GM19238 (cell line): ENCODE measurements around the gene ASAH2.
"Not testable (repeated sequence)": the region's sequence is repeated elsewhere in the genome, so short reads cannot be mapped to it uniquely, and the experiment has no call there.

ENCODE experiments used
- DNase-seq: peaks from one replicate; pipeline ENCODE4 v3.0.0; 2011; ENCODE audit warnings: low spot score; ENCODE audit not compliant: insufficient read length

The ASAH2 gene

DNA sequence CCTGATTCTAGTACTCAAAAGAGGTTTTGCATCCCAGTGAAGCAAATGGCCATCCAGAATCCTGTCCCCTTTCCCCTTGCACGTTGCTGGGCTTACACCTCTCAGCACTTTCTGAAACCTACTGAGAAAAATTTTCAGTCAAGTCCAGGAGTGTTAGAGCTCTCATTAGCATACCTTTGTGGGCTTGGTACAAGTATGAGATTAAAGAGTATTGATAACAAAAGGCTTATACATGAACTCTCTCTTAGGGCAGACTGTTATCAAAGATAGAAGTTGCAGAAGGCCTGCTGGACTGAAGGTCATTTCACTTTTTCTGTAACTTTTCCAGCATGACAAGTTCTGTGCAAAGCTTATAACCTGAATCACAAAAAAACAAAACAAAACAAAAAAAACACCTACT lies at the start of gene ASAH2:
Gene ASAH2, minus strand, starts transcription at position 123 of the 400 bp plus-strand sequence. CDS start 2,906 bp downstream, outside the sequence.
- DNase-seq, result no peak

DNA sequence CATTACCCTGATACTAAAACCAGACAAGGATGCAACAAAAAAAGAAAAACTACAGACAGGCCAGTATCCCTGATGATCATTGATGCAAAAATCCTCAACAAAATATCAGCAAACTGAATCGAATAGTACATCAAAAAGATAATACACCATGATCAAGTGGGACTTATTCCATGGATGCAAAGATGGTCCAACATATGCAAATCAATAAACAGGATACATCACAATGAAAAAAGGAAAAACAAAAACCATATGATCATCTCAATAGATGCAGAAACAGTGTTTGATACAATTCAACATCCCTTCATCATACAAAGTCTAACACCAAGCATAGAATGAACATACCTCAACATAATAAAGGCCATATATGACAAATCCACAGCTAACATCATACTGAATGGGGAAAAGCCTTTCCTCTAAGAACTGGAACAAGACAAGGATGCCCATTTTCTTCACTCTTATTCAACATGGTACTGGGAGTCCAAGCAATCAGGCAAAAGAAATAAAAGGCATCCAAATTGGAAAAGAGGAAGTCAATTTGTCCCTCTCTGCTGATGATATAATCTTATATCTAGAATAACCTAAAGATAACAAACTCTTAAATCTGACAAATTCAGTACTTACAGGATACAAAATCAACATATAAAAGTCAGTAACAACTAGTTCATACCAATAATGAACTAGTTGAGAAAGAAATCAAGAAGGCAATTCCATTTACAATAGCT lies 48.8 kb upstream of the ASAH2 start:
- no peak for DNase-seq

DNA sequence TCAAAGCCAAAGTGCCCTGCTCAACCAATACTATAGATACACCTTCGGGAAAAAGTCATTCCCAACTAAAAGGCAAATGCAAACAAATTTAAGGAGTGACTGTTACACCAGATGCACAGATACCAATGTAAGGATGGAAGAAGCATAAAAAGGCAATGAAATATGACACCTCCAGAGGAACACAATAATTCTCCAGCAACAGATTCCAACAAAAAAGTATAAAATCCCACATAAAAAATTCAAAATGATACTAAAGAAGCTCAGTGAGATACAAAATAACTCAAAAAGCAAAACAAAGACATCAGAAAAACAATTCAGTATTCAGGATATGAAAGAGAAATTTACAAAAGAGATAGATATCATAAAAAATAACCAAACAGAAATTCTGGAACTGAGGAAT lies 44.1 kb upstream of the ASAH2 start:
- DNase-seq, result no peak

DNA sequence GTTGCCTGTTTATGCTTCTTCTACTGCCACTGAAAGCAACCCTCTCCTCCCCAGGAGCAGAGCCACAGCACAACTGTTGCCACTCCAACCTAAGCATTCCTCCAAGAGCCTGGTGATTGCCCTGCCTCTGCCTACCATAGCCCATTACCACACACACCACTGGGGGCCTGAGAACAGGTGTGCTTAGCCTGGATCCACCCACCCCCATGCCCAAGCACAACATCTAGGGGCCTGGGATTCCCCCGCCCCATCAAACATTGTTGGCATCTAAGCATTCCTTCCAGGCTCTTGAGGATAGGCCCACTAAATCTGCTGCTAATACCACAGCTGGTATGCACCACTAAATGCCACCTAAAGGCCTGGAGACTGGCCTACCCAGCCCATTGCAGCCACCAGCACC lies 43.3 kb upstream of the ASAH2 start:
- no peak for DNase-seq

DNA sequence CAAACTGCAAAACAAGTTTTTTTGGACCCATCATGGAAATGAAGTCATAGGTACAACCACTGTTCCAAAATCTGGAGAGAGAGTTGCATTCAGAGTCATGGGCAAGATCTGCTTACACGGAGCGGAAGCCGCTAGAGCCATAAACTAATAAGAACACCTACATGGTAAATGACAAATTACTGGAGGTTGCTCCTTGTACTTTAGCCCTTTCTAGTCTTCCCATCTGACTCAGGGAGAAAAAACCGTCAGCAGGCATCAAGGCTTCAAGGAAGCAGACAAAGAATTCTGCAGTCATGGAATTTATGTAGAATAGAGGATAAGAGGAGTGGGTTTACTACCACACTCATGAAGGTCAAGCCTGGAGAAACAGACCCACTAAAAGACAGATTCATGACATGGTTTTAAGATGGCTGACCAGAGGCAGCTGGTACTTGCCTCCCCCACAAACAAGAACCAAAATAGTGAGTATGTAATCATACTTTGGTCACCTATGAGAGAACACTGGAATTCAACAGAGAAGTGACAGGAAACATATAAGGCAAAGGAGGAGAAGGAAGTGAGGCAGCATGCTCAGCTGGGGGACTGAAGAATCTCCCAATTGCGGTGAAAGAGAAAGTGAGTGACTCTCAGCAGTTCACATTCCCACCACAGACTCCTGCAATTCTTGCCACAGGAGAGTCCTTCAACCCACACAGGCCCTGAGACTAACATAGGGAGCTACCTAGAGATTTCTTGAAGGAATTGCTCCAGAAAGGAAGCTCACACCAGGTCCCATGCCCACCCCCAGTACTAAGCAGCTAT lies 42.4 kb upstream of the ASAH2 start:
- no peak for DNase-seq

DNA sequence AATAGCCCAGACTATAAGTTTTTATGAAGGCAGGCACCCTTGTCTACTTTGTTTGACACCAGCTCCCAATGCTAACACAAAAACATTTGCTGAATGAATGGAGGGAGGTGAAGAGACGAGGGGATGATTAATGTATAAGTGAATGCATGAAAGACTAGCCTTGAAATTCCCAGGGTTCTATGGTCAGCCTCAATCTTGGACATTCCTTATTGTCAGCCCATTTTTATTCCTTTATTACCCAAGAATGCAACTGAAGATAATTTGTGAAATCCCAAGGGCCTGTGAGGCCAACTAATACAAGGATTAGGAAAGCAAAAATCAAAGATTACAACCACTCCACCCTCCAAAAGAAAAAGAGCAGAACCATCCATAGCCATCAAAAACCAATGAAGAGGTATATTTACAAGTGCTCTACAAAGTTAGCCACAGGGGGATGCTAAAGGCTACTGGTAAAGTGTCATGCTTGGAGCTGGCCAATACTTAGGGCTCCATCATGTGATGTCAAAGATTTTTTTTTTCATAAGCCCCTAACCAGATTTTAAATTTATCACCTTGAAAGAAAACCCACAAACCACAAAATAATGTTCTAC lies 40.0 kb upstream of the ASAH2 start:
- DNase-seq, result no peak

DNA sequence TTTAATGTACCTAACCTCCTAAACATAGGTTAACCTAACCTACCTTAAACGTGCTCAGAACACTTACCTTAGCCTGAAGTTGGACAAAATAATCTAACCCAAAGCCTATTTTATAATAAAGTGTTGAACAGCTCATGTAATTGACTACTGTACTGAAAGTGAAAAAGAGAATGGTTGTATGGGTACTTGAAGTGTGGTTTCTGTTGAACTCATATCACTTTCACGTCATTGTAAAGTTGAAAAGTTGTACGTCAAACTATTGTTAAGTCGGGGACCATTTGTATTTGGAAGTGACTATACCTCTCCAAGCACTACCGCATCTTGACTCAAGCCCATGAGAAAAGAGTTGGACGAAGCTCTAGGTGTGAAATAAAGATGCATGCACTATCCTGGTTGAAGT lies 37.9 kb upstream of the ASAH2 start:
- DNase-seq, result no peak

DNA sequence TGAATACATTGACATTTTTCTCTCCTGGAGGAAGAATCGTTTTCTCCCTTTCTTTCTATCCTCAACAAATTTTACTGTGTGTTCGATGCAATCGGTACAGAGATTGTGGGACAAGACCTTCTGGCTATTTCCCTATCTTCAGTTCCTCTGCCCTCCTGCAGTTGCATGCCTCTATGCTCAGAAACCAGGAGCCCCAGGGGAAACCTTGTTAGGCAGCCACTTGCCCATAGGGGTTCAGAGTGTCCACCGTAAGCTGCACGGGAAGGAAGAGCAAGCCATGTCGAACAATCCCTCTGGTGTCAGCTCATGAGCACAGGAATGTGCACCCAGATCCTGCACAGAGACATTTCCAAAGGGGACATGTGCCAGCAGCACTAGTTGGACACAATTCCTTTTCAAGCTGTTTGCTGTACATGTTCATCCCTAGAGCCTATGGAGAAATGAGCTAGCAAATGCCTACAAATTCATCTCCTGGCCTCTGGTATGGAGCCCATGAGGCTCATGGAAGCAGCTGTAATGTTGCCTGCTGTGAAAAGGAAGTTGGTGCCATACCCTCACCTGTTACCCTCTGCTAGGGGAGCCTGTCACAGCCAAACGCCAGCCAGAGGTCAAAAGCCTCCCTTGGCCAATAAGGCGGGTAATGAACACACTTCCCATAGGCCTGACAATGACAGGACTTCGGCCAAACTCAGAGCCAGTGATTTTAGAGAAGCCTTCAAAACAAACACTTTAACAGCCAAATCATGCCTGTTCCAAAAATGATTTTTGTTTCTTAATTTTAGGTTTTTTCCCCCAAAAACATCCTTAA lies 35.9 kb upstream of the ASAH2 start:
- no peak for DNase-seq

DNA sequence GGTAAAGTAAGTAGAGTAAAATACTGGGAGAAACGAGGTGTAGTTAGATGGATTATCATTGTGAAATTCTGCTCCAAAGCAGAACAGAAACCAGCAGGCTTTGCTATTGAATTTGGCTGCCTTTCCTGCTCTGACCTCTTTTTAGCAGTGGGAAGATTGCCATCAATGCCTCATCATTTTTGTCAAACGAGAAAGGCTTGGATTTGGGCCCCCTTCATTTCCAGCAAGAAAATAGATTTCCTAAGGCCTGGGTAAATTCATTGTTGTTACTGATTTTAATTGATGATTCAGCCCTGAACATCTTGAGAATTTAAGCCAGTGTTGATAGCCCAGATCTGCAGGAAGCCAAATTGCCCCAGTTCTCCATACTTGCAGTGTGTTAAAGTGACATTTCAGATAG lies 35.2 kb upstream of the ASAH2 start:
- DNase-seq, result no peak

DNA sequence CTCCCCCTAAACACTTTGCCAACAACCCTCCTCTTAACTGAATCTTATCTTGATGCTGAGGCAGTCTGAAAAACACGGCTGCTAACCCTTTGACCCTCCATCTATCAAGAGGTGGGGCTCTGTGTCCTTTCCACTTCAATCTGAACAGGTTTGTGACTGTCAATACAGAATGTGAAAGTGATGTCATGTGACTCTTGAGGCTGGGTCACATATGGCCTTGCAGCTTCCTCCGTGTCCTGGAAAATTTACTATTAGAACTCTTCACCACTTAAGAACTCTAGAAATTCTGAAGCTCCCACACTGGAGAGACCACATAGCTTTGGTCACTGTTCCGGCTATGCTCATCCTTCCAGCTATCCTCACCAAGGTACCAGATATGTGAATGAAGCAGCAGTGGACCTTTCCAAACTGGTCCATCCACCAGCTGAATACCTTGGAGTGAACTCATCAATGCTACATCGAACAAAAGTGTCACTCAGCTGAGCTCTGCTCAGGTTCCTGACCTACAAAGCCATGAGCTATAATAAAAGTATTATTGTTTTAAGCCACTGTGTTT lies 30.7 kb upstream of the ASAH2 start:
- no peak for DNase-seq

DNA sequence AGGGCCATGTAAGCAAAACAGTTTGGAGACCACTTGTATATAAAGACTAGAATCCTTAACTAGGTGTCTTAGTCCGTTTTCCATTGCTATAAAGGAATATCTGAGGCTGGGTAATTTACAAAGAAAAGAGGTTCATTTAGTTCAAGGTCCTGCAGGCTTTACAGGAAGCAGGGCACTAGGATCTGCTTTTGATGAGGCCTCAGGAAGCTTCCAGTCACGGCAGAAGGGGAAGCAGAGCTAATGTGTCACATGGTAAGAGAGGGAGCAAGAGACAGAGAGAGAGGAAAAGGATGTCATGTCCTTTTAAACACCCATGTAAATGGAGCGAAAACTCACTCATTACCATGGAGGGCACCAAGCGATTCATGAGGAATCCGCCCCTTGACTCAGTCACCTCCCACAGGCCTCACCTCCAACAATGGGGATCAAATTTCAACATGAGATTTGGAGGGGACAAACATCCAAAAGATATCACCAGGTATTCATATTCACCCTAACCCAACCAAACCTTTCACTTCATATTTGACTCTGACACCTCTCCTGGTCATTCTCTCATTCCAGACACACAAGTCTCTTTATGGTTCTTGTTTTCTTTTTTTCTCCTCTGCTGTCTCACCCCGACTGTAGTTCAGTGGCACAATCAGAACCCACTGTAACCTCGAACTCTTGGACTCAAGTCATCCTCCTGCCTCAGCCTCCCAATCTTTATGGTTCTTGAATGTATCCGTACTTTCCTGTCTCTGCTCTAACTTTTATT lies 30.1 kb upstream of the ASAH2 start:
- DNase-seq, result no peak

DNA sequence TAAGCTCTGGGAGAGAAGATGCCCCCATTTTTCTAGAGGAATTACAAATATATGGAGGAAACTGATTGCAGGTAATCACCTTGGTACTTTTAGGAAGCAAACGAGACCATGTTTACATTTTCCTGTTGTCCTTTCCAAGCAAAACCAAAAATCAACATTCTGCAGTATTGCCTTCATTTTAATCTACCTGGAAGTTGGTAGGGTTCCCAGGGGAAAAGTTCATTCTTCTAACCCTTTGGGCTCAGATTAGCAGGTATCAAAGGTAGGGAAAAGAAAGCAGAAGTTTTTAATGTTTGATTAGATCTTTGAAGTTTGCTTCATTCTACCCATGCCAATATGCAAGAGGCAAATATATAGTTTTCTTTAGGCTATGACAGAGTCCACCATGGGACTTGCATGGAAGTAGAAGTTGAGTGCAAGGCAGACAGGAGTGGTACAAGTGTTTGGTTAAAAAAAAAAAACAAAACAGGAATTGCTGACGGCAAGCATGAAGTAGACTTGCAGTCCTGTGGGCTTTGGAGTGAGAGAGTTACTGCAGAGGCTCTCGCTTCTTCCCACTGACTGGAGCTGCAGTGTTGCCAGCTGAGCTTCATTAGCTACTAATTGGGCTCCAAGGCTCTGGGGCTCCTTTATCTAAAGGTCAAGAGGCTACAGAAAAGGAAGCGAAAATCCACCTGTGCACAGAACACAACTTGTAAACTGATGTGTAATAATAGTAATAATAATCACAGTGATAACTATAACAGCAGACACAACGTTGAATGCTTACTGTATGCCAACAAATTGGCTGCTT lies 28.9 kb upstream of the ASAH2 start:
- DNase-seq, result no peak

DNA sequence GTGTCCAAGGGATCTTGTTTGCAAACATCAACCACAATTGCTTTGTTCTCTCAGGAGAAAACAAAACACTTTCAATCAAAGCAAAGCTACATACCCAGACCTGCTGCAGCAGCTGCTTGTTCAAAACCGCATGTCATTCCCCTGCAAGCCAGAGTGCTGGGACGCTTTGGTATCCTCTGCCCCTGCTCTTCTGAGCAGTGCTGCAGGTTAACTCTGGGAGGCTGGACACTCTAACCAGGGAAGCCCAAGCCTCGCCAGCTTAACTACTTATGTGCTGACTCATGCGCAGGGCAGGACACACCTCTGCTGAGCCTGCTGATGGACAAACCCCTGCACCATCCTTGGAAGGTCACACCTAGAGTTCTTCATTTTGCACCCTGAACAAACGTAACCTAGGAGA lies 28.2 kb upstream of the ASAH2 start:
- DNase-seq, result no peak

DNA sequence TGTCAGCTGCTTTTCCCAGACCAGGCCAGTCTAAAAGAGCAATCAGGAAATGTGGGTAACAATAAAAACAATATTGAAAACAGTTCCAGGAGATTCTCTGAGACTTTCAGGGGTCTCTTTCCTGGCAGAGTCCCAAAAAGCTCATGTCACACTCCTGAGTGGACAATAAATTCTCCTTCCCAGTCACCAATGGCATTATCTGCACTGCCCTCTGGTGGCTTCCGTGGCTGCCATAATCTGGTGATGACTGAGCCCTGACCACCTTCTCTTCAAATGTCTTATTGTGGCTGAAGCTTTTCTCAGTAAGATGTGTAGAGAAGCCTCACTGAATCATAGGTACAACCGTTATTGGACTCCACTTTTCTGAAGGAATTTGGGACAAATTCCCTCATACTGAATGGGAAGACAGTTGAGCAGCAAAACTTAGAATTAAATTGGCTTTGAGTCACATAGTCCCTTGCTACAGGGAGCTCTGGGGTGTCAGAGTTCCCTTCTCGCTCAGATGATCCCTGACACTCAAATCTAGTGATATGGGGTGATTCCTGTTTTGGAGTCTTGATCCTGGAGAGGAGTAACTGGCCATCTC lies 24.4 kb upstream of the ASAH2 start:
- no peak for DNase-seq

DNA sequence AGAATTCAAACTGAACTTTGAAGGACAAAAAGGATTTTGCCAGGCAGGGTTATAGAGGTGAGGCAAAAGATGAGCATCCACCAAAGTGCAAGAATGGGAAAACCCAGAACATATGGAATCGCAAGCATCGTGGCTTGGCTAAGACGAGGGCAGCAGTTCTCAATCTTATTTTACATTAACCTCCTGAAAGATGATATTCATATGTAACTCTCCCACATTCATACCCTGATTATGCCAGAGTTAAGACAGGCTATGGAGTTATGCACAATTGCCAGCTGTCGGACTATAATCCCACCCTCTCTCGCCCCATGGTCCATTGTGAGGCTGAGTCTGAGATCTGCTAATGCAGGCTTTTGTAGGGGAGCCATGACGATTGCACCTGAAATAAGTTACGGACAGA lies 21.2 kb upstream of the ASAH2 start:
- DNase-seq, result no peak

DNA sequence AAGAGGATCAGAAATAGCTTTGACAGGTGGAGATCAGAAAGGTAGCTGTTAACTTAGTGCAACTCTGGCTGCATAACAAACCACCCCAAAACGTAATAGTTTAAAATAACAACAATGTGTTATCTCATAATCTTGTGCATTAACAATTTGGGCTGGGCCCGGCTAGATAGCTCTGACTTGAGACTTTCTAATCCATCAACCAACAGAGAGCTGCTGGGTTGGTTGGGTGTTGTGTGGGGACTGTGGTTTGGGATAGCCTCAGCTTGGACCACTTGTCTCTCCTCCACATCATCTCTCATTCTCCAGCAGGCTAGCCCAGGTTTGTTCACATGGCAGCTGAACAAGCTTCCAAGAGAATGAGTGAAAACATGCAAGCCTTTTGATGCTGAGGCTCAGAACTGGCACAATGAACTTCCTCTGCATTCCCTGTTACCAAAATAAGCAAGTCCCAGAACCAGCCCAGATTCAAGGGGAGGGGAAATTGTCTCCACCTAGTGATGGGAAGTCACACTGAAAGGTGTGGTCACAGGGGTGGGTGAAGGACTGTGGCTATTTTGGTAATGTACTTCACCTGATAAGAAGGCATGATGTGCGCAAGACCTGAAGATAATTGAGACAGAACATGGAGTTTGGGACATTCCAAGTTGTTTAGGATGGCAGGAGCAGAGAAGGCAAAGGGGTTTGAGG lies 20.4 kb upstream of the ASAH2 start:
- DNase-seq, result no peak

DNA sequence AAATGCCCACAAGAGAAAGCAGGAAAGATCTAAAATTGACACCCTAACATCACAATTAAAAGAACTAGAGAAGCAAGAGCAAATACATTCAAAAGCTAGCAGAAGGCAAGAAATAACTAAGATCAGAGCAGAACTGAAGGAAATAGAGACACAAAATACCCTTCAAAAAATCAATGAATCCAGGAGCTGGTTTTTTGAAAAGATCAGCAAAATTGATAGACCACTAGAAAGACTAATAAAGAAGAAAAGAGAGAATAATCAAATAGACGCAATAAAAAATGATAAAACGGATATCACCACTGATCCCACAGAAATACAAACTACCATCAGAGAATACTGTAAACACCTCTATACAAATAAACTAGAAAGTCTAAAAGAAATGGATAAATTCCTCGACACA lies 16.6 kb upstream of the ASAH2 start:
- not testable (repeated sequence) for DNase-seq

DNA sequence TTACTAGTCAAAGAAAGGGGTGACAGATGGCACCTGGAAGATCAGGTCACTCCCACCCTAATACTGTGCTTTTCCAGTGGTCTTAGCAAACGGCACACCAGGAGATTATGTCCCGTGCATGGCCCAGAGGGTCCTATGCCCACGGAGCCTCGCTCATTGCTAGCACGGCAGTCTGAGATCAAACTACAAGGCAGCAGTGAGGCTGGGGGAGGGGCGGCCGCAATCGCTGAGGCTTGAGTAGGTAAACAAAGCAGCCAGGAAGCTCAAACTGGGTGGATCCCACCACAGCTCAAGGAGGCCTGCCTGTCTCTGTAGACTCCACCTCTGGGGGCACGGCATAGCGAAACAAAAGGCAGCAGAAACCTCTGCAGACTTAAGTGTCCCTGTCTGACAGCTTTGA lies 11.3 kb upstream of the ASAH2 start:
- DNase-seq, result not testable (repeated sequence)

DNA sequence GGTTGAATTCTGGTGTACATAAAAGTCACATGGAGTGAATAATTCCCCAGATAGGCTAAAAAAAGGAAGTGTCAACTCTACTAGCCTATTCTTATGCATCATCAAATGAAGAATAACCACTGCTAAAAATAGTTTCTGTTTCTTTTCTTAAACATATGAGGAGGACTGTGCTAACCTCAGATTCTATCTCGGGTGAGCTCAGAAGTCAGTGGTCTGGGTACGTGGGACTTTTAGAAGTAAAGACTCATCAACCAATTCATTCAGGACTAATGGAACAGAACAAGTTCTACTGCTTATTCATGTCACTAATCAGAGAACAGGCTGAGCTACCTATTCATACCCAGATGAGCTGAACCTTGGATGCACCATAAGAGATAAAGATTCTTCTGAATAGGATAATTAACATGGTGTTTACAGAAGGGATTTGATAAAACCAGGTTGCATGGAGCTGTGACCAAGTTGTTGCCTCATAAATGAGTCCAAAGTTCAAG lies 9.5 kb upstream of the ASAH2 start:
- peak; percentile 13 for DNase-seq
